ENCODE results near the gene WWTR1.

- no peak for TF ChIP-seq SIN3A (conservative IDR thresholded peaks at IDR 0.05 in 1 of 2, IDR thresholded peaks at IDR 0.05 in 1 of 2; ENCODE audit: low read depth in 1 of 2, low read length in 2 of 2)
- no peak for TF ChIP-seq POLR2AphosphoS5 (IDR thresholded peaks at IDR 0.05; ENCODE audit: low read depth, low read length)
- no peak for TF ChIP-seq EGR1 (IDR thresholded peaks at IDR 0.05; ENCODE audit: borderline replicate concordance, low read depth, low read length)
- TF ChIP-seq TEAD4 (IDR thresholded peaks at IDR 0.05; ENCODE audit: low read depth, low read length): no peak
Observed at GRCh38 chr3:149625795-149626194, 32.0 kb downstream of the WWTR1 start.
